Endothelial cell of umbilical vein (primary cell): Measurements from ENCODE around the gene TSFM. TPM values are rescaled to one million over a fixed set of nuclear protein-coding genes. Genes with fewer than 3 reads are reported as not detected.

Experiments used
- BruUV-seq: library from RNA; stranded (reverse); fragments of 400-500 nt; replicated peaks from 2 replicates; lab custom pipeline; 2021; lab: Mats Ljungman, UMichigan
- CTCF ChIA-PET: fragments of 300-600, 350-600 bp; sonication (Branson Sonifier 250); formaldehyde crosslinking; loops from one replicate; lab custom pipeline; 2021; ENCODE audit warnings: antibody characterized with exemption, inconsistent platforms; lab: Charles Lee
- POLR2A ChIA-PET: fragments of 300-600, 350-600 bp; sonication (Branson Sonifier 250); formaldehyde crosslinking; loops from one replicate; lab custom pipeline; 2021; ENCODE audit warnings: antibody characterized with exemption, inconsistent platforms; lab: Charles Lee
- DNase-seq: peaks from one replicate; pipeline ENCODE4 v3.0.0-alpha.2; 2011; ENCODE audit warnings: low read depth, low spot score
- FAIRE-seq: peaks from 2 replicates; lab custom pipeline; 2011; peaks lifted over from hg19 to GRCh38; lab: Jason Lieb, UNC
- H2AFZ ChIP-seq: 2 replicates; pipeline ENCODE4 v1.6.0; 2012; ENCODE audit warnings: low read depth, low read length, control low read depth, inconsistent platforms
- H3K27ac ChIP-seq: 2 replicates; pipeline ENCODE4 v1.5.1; 2011; ENCODE audit warnings: low read depth, mild to moderate bottlenecking, control low read depth, low read length, moderate library complexity; ENCODE audit not compliant: insufficient read depth
- H3K27me3 ChIP-seq, 2 experiments: 2 replicates each; pipeline versions ENCODE4 v1.6.0 to v1.6.1; 2011; ENCODE audit warnings: low read length in 2 of 2, mixed read lengths in 1 of 2; ENCODE audit not compliant: control insufficient read depth in 2 of 2, insufficient read depth in 2 of 2
- H3K36me3 ChIP-seq, 2 experiments: 2 replicates in 1 of 2; 3 replicates in 1 of 2; pipeline ENCODE4 v1.5.1; 2011; ENCODE audit warnings: low read length in 2 of 2, mild to moderate bottlenecking in 1 of 2, moderate library complexity in 1 of 2; ENCODE audit not compliant: control insufficient read depth in 2 of 2, insufficient read depth in 2 of 2; ENCODE audit errors: extremely low read depth in 1 of 2
- H3K4me1 ChIP-seq: 3 replicates; pipeline ENCODE4 v1.5.1; 2011; ENCODE audit warnings: mild to moderate bottlenecking, low read length; ENCODE audit not compliant: control insufficient read depth, insufficient read depth; ENCODE audit errors: extremely low read depth
- H3K4me2 ChIP-seq: 2 replicates; pipeline ENCODE4 v1.6.1; 2011; ENCODE audit warnings: low read length, control low read depth, mixed read lengths; ENCODE audit not compliant: insufficient read depth
- H3K4me3 ChIP-seq, 3 experiments: fragments of 200-600 bp in 1 of 3; sonication (generic), shearing (Covaris generic) in 1 of 3; replicated peaks in 1 of 3; 2 replicates each; pipeline ENCODE4 v1.5.1; 2011 to 2016; ENCODE audit warnings: control low read depth in 3 of 3, low read length in 3 of 3, mild to moderate bottlenecking in 2 of 3, inconsistent platforms in 1 of 3, low read depth in 1 of 3, moderate library complexity in 1 of 3; ENCODE audit not compliant: insufficient read depth in 1 of 3
- H3K79me2 ChIP-seq: 2 replicates; pipeline ENCODE4 v1.6.0; 2012; ENCODE audit warnings: low read length, inconsistent platforms; ENCODE audit not compliant: control insufficient read depth, insufficient read depth
- H3K9ac ChIP-seq: replicated peaks from 2 replicates; pipeline ENCODE3; 2011; ENCODE audit warnings: low read length, control low read depth; ENCODE audit not compliant: insufficient read depth; ENCODE audit errors: extremely low read depth
- H3K9me1 ChIP-seq: replicated peaks from 3 replicates; pipeline ENCODE4 v1.6.0; 2011; ENCODE audit warnings: mild to moderate bottlenecking, low read length; ENCODE audit not compliant: control insufficient read depth, insufficient read depth; ENCODE audit errors: extremely low read depth
- H3K9me3 ChIP-seq: replicated peaks from 2 replicates; pipeline ENCODE4 v1.5.1; 2012; ENCODE audit warnings: low read length, inconsistent platforms; ENCODE audit not compliant: control insufficient read depth, insufficient read depth
- H4K20me1 ChIP-seq: replicated peaks from 2 replicates; pipeline ENCODE3; 2011; ENCODE audit warnings: mild to moderate bottlenecking, low read length; ENCODE audit not compliant: control insufficient read depth, insufficient read depth; ENCODE audit errors: extremely low read depth
- EZH2 ChIP-seq: IDR thresholded peaks from 2 replicates; pipeline ENCODE4 v1.6.1; 2012; ENCODE audit warnings: borderline replicate concordance, low read depth, mild to moderate bottlenecking, moderate library complexity, low read length, inconsistent platforms; ENCODE audit not compliant: severe bottlenecking
- FOS ChIP-seq: IDR thresholded peaks from 2 replicates; pipeline ENCODE4 v1.6.1; 2011; ENCODE audit warnings: mild to moderate bottlenecking, low read length, moderate library complexity, borderline replicate concordance; ENCODE audit not compliant: insufficient read depth
- GATA2 ChIP-seq: IDR thresholded peaks from 2 replicates; pipeline ENCODE4 v1.7.0; 2011; ENCODE audit warnings: low read depth, mild to moderate bottlenecking, moderate library complexity, mixed read lengths, low read length; ENCODE audit not compliant: insufficient read length, insufficient read depth
- JUN ChIP-seq: IDR thresholded peaks from 2 replicates; pipeline ENCODE4 v1.6.1; 2011; ENCODE audit warnings: borderline replicate concordance, low read depth; ENCODE audit not compliant: insufficient read length, insufficient read depth
- MAX ChIP-seq: IDR thresholded peaks from 2 replicates; pipeline ENCODE4 v1.6.1; 2011; ENCODE audit not compliant: insufficient read depth, insufficient read length
- MYC ChIP-seq: IDR thresholded peaks from one replicate; pipeline ENCODE4 v1.6.1; 2011; ENCODE audit warnings: mild to moderate bottlenecking, low read depth, low read length
- POLR2A ChIP-seq: IDR thresholded peaks from 2 replicates; pipeline ENCODE4 v1.6.1; 2012; ENCODE audit warnings: low read depth, mild to moderate bottlenecking, control low read depth, low read length
- POLR2AphosphoS5 ChIP-seq: IDR thresholded peaks from 2 replicates; pipeline ENCODE4 v1.6.1; 2012; ENCODE audit warnings: low read depth, mild to moderate bottlenecking, control low read depth, low read length, moderate library complexity; ENCODE audit not compliant: insufficient read depth
- dilution Hi-C: fragments of 300-500 bp; cut with MboI; formaldehyde crosslinking; loops from one replicate; pipeline ENCODE4 v1.15.0; 2019; ENCODE audit warnings: low sequenced_read_pairs; ENCODE audit not compliant: extremely low pct_ligation_motif_present
- intact Hi-C: fragments of 100-400 bp; cut with micrococcal nuclease; formaldehyde crosslinking; loops from one replicate; pipeline ENCODE4 v1.10.0; 2022
- polyA plus RNA-seq, 4 experiments: library from polyadenylated mRNA; depleted of rRNA in 3 of 4; stranded (reverse) in 3 of 4; unstranded in 1 of 4; fragments of >200 nt; gene quantifications; 2 replicates each; pipeline versions ENCODE4 v1.2.1 to v1.2.3, GENCODE V29; 2011 to 2012; ENCODE audit warnings: missing spikeins in 1 of 4
- total RNA-seq: library from RNA; stranded (reverse); gene quantifications from 2 replicates; pipeline ENCODE4 v1.2.3, GENCODE V29; 2021
- TF ChIP-seq, protein P1 (sequence below), 2 donors: IDR thresholded peaks; 1 replicate in 1 of 2; 2 replicates in 1 of 2; pipeline ENCODE4 v1.5.1; 2011; ENCODE audit warnings: low read length in 2 of 2, mild to moderate bottlenecking in 2 of 2, moderate library complexity in 2 of 2, control low read depth in 1 of 2, inconsistent platforms in 1 of 2, low read depth in 1 of 2; ENCODE audit not compliant: insufficient read depth in 1 of 2; ENCODE audit errors: extremely low read depth in 1 of 2

The TSFM gene
- total and polyA plus RNA-seq, 2 donors (not counting 3 experiments of a cell fraction or from before 2014, with no cell fraction given) = 16.5 to 41.8 TPM

- no peak for TF ChIP-seq JUN
- no peak for TF ChIP-seq MYC
- TF ChIP-seq POLR2A = no peak
- TF ChIP-seq FOS = no peak
- TF ChIP-seq EZH2 = no peak
- Histone ChIP-seq H4K20me1 (no peaks in the 10 kb centered on the region), H3K27me3 (no peaks in the 10 kb centered on the region), H3K9me1 (no peaks in the 10 kb centered on the region), H2AFZ (no peak overlapping the region), H3K9me3 (no peaks in the 10 kb centered on the region), H3K4me3 (no peak overlapping the region), H3K4me2 (no peak overlapping the region), H3K27ac (no peak overlapping the region), H3K9ac (no peak overlapping the region), H3K36me3 (peaks cover 0 to 2% of the 10 kb centered on the region in 2 experiments), H3K79me2 (no peaks in the 10 kb centered on the region), H3K4me1 (no peaks in the 10 kb centered on the region)
- dilution Hi-C loops = no loop called here
- no peak for DNase-seq
- no peak for FAIRE-seq
- ChIA-PET CTCF (interaction anchor here (0.7 to 6.4 kb wide), 5 partner anchors 9 to 56 kb away, joined by 3 to 47 read pairs (median 3); partner anchors contain the start of gene TSFM), POLR2A (no interaction called here)
- BruUV-seq = no TSS peak
- intact Hi-C loops = no loop called here
Measured at GRCh38 chr12:57815177-57816000, 32.8 kb downstream of the TSFM start.

DNA sequence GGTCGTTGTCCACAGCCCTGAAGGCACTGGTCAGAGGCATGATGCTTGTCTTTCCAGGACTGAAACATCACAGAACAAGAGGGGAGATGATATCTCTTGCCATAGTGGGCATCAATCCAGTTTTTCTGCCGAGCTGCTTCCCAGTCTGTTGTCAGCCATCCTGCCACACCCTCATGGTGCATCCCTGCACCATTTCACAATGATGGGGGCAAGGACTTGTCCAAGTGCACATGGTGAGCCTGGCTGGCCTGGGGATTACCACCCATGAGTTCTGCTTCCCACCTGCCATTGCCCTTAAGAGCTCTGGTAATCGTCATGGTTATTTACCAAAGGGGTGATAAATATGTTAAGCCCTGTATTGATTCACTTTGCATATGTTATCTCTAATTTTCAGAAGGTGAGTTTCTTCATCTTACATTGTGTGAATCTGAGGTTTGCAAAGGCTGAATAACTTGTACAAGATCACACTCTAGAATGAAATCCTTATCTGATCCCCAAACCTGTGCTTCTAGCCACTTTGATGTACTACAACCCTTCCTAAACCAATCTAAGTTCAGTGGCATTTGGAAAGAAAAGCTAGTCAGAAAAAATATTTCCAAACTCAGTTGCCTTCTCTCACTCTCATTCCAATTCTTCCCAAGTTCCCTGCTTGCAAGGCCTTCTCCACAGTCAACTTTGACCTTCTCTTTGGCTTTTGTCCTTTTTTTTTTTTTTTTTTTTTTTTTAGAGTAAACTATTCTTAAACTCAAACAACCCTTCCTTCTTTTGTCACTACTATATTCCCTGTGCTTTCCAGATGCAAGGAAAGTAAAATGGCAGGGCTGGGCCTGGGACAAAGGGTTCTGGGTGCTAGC is 33.6 kb downstream of the TSFM start:
- DNase-seq (no peak), FAIRE-seq (no peak)
- no peaks in the 10 kb centered on the region for H3K4me1 ChIP-seq

More for the DNA sequence above, 33.6 kb downstream of the TSFM start:
- Histone ChIP-seq H3K4me2 (no peak overlapping the region), H3K27ac (no peak overlapping the region), H3K27me3 (no peaks in the 10 kb centered on the region), H3K36me3 (peaks cover 0 to 8% of the 10 kb centered on the region in 2 experiments), H3K79me2 (no peaks in the 10 kb centered on the region), H3K9me1 (no peaks in the 10 kb centered on the region), H3K9ac (no peak overlapping the region), H4K20me1 (no peaks in the 10 kb centered on the region), H2AFZ (no peak overlapping the region), H3K9me3 (no peaks in the 10 kb centered on the region), H3K4me3 (no peak overlapping the region)
- CTCF ChIA-PET = interaction anchor here (0.9 to 6.4 kb wide), 4 partner anchors 9 to 83 kb away, joined by 3 to 47 read pairs (median 4); partner anchors contain the start of gene TSFM
- dilution Hi-C loops = no loop called here
- no TSS peak for BruUV-seq
- TF ChIP-seq, protein P1, sequence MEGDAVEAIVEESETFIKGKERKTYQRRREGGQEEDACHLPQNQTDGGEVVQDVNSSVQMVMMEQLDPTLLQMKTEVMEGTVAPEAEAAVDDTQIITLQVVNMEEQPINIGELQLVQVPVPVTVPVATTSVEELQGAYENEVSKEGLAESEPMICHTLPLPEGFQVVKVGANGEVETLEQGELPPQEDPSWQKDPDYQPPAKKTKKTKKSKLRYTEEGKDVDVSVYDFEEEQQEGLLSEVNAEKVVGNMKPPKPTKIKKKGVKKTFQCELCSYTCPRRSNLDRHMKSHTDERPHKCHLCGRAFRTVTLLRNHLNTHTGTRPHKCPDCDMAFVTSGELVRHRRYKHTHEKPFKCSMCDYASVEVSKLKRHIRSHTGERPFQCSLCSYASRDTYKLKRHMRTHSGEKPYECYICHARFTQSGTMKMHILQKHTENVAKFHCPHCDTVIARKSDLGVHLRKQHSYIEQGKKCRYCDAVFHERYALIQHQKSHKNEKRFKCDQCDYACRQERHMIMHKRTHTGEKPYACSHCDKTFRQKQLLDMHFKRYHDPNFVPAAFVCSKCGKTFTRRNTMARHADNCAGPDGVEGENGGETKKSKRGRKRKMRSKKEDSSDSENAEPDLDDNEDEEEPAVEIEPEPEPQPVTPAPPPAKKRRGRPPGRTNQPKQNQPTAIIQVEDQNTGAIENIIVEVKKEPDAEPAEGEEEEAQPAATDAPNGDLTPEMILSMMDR (IDR thresholded peaks at IDR 0.05; ENCODE audit: extremely low read depth in 1 of 2, insufficient read depth in 1 of 2, low read depth in 1 of 2, low read length in 2 of 2) = no peak
- TF ChIP-seq MAX (no peak), FOS (no peak), MYC (no peak), POLR2AphosphoS5 (no peak), GATA2 (no peak), EZH2 (no peak), POLR2A (no peak)
- intact Hi-C loops = no loop called here
- POLR2A ChIA-PET = no interaction called here
